ENCODE measurements around the gene MARK1. TPM values are rescaled to one million over a fixed set of nuclear protein-coding genes. Genes with fewer than 3 reads are reported as not detected.

Gene MARK1
- total RNA-seq, 1 donor from 2014 or later, result 5.7 TPM

GRCh38 chr1:220628431-220628830 lies 100.5 kb downstream of the MARK1 start:
- DNase-seq, result no peak
- Mint-ChIP-seq H3K36me3 (ENCODE audit: low read depth) (no peaks in the 10 kb centered on the region), H3K27ac (no peak overlapping the region), H3K27me3 (no peaks in the 10 kb centered on the region), H3K4me3 (no peak overlapping the region), H3K9me3 (no peaks in the 10 kb centered on the region), H3K4me1 (no peaks in the 10 kb centered on the region)
- POLR2A ChIA-PET, result no interaction called here
- intact Hi-C loops (cut with micrococcal nuclease), result no loop called here
- no peak for ATAC-seq (ENCODE audit: low read depth)
- no peak for TF ChIP-seq CTCF (IDR thresholded peaks at IDR 0.05)
- CTCF ChIA-PET, result no interaction called here

DNA sequence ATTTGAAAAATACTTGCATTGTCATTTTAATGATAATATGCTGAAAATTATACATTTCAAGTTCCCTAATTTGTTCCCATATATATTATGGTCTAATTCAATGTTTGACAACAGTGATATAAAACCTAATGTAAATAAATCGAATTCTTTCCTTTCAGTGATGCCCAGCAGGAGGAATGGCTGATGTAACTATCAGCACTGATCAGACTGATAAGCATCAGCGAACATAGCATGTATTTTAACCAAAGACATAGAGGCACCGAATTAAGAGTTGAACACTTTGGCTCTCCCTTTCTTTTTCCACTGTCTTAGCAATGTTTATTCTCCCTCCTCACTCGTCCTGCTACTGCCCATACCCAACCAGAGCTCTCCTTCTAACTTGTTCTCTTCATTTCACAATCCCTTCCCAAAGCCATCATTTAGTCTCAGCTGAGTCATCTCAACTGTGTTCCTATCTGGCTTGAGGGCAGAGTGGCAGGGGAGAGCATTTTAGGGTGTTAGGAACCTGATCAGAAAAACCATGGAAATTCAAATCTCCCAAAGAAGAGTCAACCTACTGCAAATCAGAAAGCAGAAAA lies 103.4 kb downstream of the MARK1 start:
- peaks cover 3% of the 10 kb centered on the region for H3K27me3 Mint-ChIP-seq

DNA sequence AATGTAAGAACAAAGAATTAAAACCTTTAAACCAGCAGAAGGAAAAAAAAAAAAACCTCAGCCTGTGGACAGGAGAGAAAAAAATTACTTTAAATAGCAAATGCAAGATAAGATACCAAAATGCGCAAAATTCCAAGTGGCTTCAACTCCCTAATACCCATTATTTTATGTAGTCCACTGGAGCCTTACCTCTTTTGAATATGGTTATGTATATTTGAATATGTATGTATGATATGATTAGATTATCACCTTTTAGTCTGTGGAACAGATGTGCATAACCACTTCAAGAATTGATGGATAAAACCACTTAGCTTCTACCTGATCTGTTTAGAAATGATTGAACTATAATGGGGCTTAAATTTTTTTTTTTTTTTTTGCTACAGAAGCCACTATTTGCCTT lies 109.8 kb downstream of the MARK1 start:
- no peak for TF ChIP-seq CTCF (IDR thresholded peaks at IDR 0.05)
- intact Hi-C loops (cut with micrococcal nuclease), result no loop called here
- ATAC-seq (ENCODE audit: low read depth), result no peak
- peaks cover 10% of the 10 kb centered on the region for H3K27me3 Mint-ChIP-seq
- no peak overlapping the region for H3K4me3 Mint-ChIP-seq
- no peaks in the 10 kb centered on the region for H3K36me3 Mint-ChIP-seq (ENCODE audit: low read depth)
- CTCF ChIA-PET, result no interaction called here
- H3K9me3 Mint-ChIP-seq, result no peaks in the 10 kb centered on the region
- no peak overlapping the region for H3K27ac Mint-ChIP-seq
- POLR2A ChIA-PET, result interaction anchor here (0.7 kb wide), 1 partner anchor 342 kb away, joined by 5 read pairs; no protein-coding TSS in a partner anchor
- no peak for DNase-seq
- H3K4me1 Mint-ChIP-seq, result no peaks in the 10 kb centered on the region

More for the DNA sequence above, 103.4 kb downstream of the MARK1 start:
- H3K27ac Mint-ChIP-seq, result no peak overlapping the region
- no peak for TF ChIP-seq CTCF (IDR thresholded peaks at IDR 0.05)
- H3K4me1 Mint-ChIP-seq, result no peaks in the 10 kb centered on the region
- no peak overlapping the region for H3K4me3 Mint-ChIP-seq
- CTCF ChIA-PET, result no interaction called here
- intact Hi-C loops (cut with micrococcal nuclease), result no loop called here
- ATAC-seq (ENCODE audit: low read depth), result no peak
- no peak for DNase-seq
- H3K9me3 Mint-ChIP-seq, result no peaks in the 10 kb centered on the region
- H3K36me3 Mint-ChIP-seq (ENCODE audit: low read depth), result no peaks in the 10 kb centered on the region
- POLR2A ChIA-PET, result no interaction called here

GRCh38 chr1:220642285-220642684 lies 114.3 kb downstream of the MARK1 start:
- no peak overlapping the region for H3K27ac Mint-ChIP-seq
- ATAC-seq (ENCODE audit: low read depth), result no peak
- no peak overlapping the region for H3K4me3 Mint-ChIP-seq
- peaks cover 2% of the 10 kb centered on the region for H3K9me3 Mint-ChIP-seq
- DNase-seq, result no peak
- H3K27me3 Mint-ChIP-seq, result peaks cover 6% of the 10 kb centered on the region
- ChIA-PET CTCF (no interaction called here), POLR2A (no interaction called here)
- H3K36me3 Mint-ChIP-seq (ENCODE audit: low read depth), result no peaks in the 10 kb centered on the region
- intact Hi-C loops (cut with micrococcal nuclease), result no loop called here
- TF ChIP-seq CTCF (IDR thresholded peaks at IDR 0.05), result no peak
- no peaks in the 10 kb centered on the region for H3K4me1 Mint-ChIP-seq

DNA sequence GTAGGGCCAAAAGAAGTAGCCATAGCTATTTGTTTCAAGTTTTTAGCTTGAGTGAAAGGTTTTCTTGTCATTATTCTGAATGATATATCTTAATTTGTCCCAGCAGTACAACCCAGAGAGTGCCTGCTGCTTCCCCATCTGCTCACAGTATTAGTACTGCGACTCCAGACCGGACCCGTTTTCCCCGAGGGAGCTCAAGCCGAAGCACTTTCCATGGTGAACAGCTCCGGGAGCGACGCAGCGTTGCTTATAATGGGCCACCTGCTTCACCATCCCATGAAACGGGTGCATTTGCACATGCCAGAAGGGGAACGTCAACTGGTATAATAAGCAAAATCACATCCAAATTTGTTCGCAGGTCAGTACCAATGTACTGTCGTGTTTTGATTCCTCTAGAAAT lies 125.1 kb downstream of the MARK1 start:
- Mint-ChIP-seq H3K27ac (no peak overlapping the region), H3K27me3 (peaks cover 2% of the 10 kb centered on the region), H3K36me3 (ENCODE audit: low read depth) (no peaks in the 10 kb centered on the region), H3K4me3 (no peak overlapping the region), H3K9me3 (no peaks in the 10 kb centered on the region), H3K4me1 (peaks cover 2% of the 10 kb centered on the region)
- intact Hi-C loops (cut with micrococcal nuclease), result no loop called here
- ChIA-PET POLR2A (no interaction called here), CTCF (no interaction called here)
- no peak for DNase-seq
- TF ChIP-seq CTCF (IDR thresholded peaks at IDR 0.05), result no peak
- ATAC-seq (ENCODE audit: low read depth), result no peak
